Measurements from ENCODE around the gene CDK5RAP2.

DNA sequence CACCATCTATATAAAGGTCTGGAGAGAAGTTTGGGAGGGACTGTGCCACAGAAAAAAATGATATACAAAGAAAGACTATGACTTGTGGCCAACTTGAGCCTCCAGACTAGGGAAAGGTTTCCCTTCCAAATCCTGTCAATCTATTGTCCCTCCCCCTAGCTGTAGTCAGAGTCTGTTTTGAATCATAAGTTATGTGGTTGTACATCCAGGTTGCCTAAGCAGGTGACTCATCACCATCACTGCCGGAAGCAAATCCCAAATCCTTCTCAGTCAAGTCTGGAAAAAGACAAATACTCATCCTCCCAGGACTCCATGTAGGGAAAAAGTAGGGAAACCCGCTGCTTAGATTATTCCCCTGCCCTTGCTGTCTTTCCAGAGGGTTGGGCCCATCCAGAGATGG is 235.7 kb downstream of the CDK5RAP2 start:
- TF ChIP-seq RAD21 (IDR thresholded peaks at IDR 0.05; ENCODE audit: low read depth): no peak
- TF ChIP-seq, protein P1, sequence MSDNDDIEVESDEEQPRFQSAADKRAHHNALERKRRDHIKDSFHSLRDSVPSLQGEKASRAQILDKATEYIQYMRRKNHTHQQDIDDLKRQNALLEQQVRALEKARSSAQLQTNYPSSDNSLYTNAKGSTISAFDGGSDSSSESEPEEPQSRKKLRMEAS (IDR thresholded peaks at IDR 0.05): no peak
- TF ChIP-seq EGR1 (IDR thresholded peaks at IDR 0.05): no peak
- no peak for TF ChIP-seq CREB1 (IDR thresholded peaks at IDR 0.05; ENCODE audit: low read depth)
- TF ChIP-seq TCF12 (IDR thresholded peaks at IDR 0.05; ENCODE audit: low read depth): no peak
- TF ChIP-seq YY1 (IDR thresholded peaks at IDR 0.05; ENCODE audit: low read depth): no peak
- no peak for TF ChIP-seq TAF1 (IDR thresholded peaks at IDR 0.05; ENCODE audit: low read depth)
- no peak for TF ChIP-seq EP300 (IDR thresholded peaks at IDR 0.05; ENCODE audit: borderline replicate concordance)
- TF ChIP-seq, protein P2, sequence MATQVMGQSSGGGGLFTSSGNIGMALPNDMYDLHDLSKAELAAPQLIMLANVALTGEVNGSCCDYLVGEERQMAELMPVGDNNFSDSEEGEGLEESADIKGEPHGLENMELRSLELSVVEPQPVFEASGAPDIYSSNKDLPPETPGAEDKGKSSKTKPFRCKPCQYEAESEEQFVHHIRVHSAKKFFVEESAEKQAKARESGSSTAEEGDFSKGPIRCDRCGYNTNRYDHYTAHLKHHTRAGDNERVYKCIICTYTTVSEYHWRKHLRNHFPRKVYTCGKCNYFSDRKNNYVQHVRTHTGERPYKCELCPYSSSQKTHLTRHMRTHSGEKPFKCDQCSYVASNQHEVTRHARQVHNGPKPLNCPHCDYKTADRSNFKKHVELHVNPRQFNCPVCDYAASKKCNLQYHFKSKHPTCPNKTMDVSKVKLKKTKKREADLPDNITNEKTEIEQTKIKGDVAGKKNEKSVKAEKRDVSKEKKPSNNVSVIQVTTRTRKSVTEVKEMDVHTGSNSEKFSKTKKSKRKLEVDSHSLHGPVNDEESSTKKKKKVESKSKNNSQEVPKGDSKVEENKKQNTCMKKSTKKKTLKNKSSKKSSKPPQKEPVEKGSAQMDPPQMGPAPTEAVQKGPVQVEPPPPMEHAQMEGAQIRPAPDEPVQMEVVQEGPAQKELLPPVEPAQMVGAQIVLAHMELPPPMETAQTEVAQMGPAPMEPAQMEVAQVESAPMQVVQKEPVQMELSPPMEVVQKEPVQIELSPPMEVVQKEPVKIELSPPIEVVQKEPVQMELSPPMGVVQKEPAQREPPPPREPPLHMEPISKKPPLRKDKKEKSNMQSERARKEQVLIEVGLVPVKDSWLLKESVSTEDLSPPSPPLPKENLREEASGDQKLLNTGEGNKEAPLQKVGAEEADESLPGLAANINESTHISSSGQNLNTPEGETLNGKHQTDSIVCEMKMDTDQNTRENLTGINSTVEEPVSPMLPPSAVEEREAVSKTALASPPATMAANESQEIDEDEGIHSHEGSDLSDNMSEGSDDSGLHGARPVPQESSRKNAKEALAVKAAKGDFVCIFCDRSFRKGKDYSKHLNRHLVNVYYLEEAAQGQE (IDR thresholded peaks at IDR 0.05; ENCODE audit: low read depth): no peak
